GM18951 (cell line): ENCODE data around the gene RPL3.

ENCODE experiments used
- POLR2A ChIP-seq: IDR thresholded peaks from 4 replicates; pipeline ENCODE4 v1.6.1; 2011; ENCODE audit warnings: mild to moderate bottlenecking; ENCODE audit not compliant: insufficient read length, insufficient read depth; ENCODE audit errors: extremely low read depth
- in situ Hi-C: fragments of 300-500 bp; cut with MboI; formaldehyde crosslinking; loops from one replicate; pipeline ENCODE4 v1.12.0; 2022; ENCODE audit warnings: low sequenced_read_pairs, mixed read lengths, inconsistent platforms; ENCODE audit not compliant: unreplicated experiment

The RPL3 gene

GRCh38 chr22:39309881-39310714 is 9.3 kb downstream of the RPL3 start:
- no peak for TF ChIP-seq POLR2A
- in situ Hi-C loops: loop anchor here (25.0 kb wide), 1 partner anchor 298 kb away; the partner anchor contains the start of genes APOBEC3C and APOBEC3D

- TF ChIP-seq POLR2A: no peak
- in situ Hi-C loops: loop anchor here (25.0 kb wide), 1 partner anchor 297 kb away; the partner anchor contains the start of genes APOBEC3C and APOBEC3D
Measured at GRCh38 chr22:39309364-39309861, 10.0 kb downstream of the RPL3 start.

DNA sequence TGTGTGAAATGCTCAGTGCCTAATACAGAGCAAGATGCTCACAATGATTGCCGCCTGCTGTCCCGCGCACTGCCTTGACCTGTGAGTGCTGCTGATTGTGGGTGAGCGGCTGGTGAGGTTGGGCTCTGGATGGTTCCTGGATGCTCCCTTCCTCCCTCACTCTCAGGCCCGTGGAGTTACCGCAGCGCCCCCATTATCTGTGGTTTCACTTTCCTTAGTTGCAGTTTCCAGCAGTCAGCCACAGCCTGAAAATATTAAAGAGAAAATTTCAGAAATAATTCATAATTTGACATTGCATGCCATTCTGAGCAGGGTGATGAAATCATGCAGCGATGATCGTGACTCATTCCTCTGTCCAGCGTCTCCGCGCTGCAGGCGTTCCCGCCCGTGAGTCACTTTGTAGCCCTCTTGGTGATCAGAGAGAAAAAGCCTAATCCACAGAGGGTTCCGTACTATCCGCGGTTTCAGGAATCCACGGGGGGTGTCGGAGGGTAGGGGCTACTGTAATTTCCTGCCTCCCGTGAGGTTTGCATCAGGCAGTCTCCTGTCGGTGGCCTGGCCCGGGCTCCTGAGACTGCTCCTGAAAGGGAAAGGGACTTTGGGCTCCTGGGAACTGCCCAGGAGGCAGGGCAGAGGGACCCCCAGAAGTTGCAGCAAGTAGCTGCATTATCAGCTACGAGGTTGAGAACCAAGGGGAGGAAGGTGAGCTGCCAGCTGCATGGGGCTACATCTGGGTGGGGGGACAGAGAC is 10.6 kb downstream of the RPL3 start:
- TF ChIP-seq POLR2A: no peak
- in situ Hi-C loops: loop anchor here (25.0 kb wide), 1 partner anchor 296 kb away; the partner anchor contains the start of genes APOBEC3C and APOBEC3D

DNA sequence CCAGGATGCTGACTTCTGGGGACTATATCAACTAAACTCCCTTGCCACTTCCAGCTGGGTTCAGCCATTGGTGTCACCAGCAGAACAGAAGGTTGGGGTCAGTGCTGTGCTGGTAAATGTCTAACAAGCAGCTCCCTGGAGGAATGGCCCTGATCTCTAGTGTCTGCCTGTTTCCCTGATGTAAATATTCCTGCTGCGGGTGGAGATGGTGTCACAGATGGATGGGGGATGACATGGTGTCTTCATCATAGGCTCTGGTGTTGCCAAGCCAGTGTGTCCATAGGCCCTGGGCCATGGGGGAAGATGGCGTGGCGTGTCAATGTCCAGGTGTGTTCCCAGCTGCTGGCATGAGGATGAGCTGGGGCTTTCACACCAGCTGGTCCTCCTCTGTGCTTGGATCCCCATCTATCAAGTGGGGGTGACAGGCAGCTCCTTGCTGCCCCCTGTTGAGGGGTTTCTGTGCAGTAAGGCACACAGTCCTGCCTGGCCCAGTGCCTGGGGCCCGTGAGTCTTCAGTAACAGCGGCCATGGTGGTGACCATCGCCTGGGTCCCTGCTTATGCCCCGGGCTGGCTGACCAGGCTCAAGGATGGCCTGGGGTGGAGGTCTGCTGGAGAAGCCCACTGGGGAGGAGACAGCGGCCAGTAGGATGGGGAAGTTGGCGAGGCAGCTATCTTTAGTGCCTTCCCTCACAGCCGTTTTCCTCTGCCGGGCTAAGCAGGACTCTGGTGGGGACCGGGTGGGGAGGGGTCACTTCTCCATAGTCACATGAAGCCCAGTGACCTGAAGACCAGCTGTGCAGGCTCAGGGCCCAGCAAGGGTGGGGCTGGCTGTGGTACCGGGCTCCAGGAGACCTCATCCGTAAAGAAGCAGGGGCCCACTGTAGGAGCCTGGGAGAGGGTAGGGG is 12.7 kb downstream of the RPL3 start:
- TF ChIP-seq POLR2A: no peak
- in situ Hi-C loops: loop anchor here (25.0 kb wide), 1 partner anchor 294 kb away; the partner anchor contains the start of genes APOBEC3C and APOBEC3D

GRCh38 chr22:39303892-39304671 is 15.3 kb downstream of the RPL3 start:
- TF ChIP-seq POLR2A: no peak
- in situ Hi-C loops: loop anchor here (25.0 kb wide), 1 partner anchor 292 kb away; the partner anchor contains the start of genes APOBEC3C and APOBEC3D

DNA sequence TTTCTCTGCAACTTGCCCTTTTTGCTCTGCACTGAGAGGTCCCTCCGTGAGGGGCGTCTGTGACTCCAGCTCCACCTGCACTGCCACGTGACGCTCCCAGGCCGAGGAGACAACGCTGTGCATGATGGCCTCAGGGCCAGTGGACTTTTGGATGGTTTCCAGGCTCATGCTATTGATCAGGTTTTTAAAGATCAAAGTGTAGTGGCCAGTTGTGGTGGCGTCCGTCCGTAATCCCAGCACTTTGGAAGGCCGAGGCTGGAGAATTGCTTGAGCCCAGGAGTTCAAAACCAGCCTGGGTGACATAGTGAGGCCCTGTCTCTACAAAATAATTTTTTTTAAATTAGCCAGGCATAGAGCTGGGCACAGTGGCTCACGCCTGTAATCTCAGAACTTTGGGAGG is 16.1 kb downstream of the RPL3 start:
- in situ Hi-C loops: loop anchor here (25.0 kb wide), 1 partner anchor 291 kb away; the partner anchor contains the start of genes APOBEC3C and APOBEC3D
- no peak for TF ChIP-seq POLR2A

DNA sequence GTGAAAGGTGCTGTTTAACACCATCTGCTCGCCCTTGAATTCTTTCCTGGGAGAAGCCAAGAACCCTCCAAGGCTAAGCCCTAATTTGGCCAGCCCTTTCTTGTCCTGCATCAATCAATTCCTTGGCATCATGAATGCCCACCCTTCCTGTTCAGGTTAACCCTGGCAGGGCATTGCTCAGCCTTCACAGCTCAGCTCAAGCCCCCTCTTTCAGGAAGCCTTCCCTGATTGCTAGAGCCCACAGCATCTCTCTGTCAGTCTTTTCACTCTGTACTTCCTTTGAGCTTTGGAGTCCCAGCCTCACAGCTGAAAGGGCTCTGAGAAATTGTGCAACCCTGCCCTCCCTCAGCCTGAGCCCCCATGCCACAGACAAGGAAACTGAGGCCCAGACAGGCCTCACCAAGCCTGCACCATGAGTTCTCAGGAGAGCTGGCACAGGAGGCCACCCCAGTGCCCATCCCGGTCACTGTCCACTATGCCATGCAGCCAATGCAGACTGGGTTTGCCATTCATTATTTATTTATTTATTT is 16.9 kb downstream of the RPL3 start:
- in situ Hi-C loops: loop anchor here (25.0 kb wide), 1 partner anchor 290 kb away; the partner anchor contains the start of genes APOBEC3C and APOBEC3D

GRCh38 chr22:39301926-39302325 is 17.5 kb downstream of the RPL3 start:
- in situ Hi-C loops: loop anchor here (25.0 kb wide), 1 partner anchor 290 kb away; the partner anchor contains the start of genes APOBEC3C and APOBEC3D

More for the DNA sequence above, 16.9 kb downstream of the RPL3 start:
- TF ChIP-seq POLR2A: no peak

DNA sequence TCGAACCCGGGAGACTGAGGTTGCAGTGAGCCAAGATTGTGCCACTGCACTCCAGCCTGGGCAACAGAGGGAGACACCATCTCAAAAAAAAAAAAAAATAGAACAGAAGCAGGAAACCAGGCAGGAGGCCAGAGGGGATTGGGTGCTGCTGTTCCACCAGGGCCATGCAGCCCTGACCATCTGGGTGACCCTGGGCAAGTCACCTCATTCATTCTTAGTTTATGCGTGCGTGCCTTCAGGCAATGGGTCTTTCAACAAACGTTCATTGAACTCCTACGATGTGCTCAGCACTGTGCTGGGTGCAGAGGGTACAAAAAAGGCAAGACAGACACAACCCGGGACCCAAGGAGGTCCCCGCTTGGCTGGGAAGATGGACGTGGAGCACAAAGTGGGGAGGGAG is 18.3 kb downstream of the RPL3 start:
- no peak for TF ChIP-seq POLR2A

More at GRCh38 chr22:39301926-39302325, 17.5 kb downstream of the RPL3 start:
- TF ChIP-seq POLR2A: no peak

DNA sequence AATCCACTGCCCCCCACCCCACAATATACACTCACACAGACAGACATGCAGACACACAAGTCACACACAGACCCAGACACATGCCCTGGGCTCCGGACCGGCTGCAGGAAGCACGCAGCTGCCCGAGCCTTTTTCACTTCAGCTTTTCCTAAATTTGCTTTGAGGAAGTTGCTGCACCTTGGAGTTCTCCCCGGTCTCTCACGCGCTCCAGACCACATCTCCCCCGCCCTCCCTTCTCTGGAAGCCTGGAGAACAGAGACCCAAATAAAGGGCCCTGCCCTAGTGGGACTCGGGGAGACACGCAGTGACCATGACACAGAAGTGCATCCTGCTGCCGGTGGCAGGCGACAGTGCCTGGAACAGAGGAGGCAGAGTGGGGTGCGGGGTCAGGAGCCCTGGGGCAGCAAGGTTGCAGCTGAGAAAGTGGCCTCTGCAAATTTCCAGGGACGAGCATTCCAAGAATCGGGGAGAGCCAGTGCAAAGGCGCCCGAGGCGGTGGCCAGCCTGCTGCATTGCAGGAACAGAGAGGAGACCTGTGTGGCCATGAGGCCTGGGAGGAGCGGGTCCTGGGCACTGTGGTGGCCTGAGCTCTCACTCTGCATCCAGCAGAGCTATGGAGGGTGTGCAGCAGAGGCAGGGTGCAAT is 19.1 kb downstream of the RPL3 start:
- no peak for TF ChIP-seq POLR2A
- in situ Hi-C loops: loop anchor here (25.0 kb wide), 1 partner anchor 288 kb away; the partner anchor contains the start of genes APOBEC3C and APOBEC3D

More for the DNA sequence above, 18.3 kb downstream of the RPL3 start:
- in situ Hi-C loops: loop anchor here (25.0 kb wide), 1 partner anchor 289 kb away; the partner anchor contains the start of genes APOBEC3C and APOBEC3D
